ENCODE measurements around the gene TNNI2. TPM values are rescaled to one million over a fixed set of nuclear protein-coding genes. Genes with fewer than 3 reads are reported as not detected.

TNNI2 gene
- polyA plus RNA-seq, 1 donor (not counting 4 experiments of a cell fraction or from before 2014, with no cell fraction given) = 10.7 TPM

GRCh38 chr11:1889941-1890855 lies 51.4 kb downstream of the TNNI2 start:
- Histone ChIP-seq H3K27me3 (ENCODE audit: control insufficient read depth, extremely low read depth, insufficient read depth, low read length) (peaks cover 3% of the 10 kb centered on the region), H3K79me2 (ENCODE audit: control insufficient read depth, insufficient read depth, low read length) (no peaks in the 10 kb centered on the region), H3K27ac (ENCODE audit: control insufficient read depth, insufficient read depth, low read length) (no peak overlapping the region), H3K4me3 (ENCODE audit: control insufficient read depth in 2 of 3, extremely low read depth in 1 of 3, insufficient read depth in 2 of 3, low read depth in 1 of 3, low read length in 3 of 3) (no peak overlapping the region), H3K9ac (ENCODE audit: control insufficient read depth, extremely low read depth, insufficient read depth, low read length) (no peak overlapping the region), H3K9me1 (ENCODE audit: control insufficient read depth, extremely low read depth, insufficient read depth, low read length) (no peaks in the 10 kb centered on the region), H4K20me1 (ENCODE audit: control insufficient read depth, extremely low read depth, insufficient read depth, low read length) (no peaks in the 10 kb centered on the region), H3K4me2 (ENCODE audit: control insufficient read depth, extremely low read depth, insufficient read depth, low read depth, low read length) (no peak overlapping the region), H3K9me3 (ENCODE audit: control insufficient read depth, low read depth, low read length) (no peaks in the 10 kb centered on the region), H3K4me1 (ENCODE audit: control insufficient read depth, extremely low read depth, insufficient read depth, low read length) (no peaks in the 10 kb centered on the region), H3K36me3 (ENCODE audit: control insufficient read depth in 2 of 2, extremely low read depth in 1 of 2, insufficient read depth in 2 of 2, low read length in 2 of 2) (no peaks in the 10 kb centered on the region), H2AFZ (ENCODE audit: control insufficient read depth, low read length) (no peak overlapping the region)
- dilution Hi-C loops (cut with MboI; ENCODE audit: extremely low pct_ligation_motif_present, low sequenced_read_pairs) = no loop called here
- no peak for TF ChIP-seq EZH2 (IDR thresholded peaks at IDR 0.05; ENCODE audit: low read length)
- no peak for TF ChIP-seq CTCF (optimal IDR thresholded peaks at IDR 0.05 in 1 of 3, IDR thresholded peaks at IDR 0.05 in 1 of 3, conservative IDR thresholded peaks at IDR 0.05 in 1 of 3; ENCODE audit: extremely low read depth in 1 of 3, insufficient read depth in 2 of 3, low read length in 3 of 3)
- no peak for DNase-seq (ENCODE audit: low read depth, low spot score)
- FAIRE-seq = no peak

Small RNAs within 50 kb of the gene (small RNA-seq; reads per million reads assigned to genes)
- gene AC051649.1 (ENCODE audit: insufficient read length in 3 of 3, low read depth in 3 of 3, low replicate concordance in 1 of 3) (0 reads per million in 3 experiments), gene MIR4298 (ENCODE audit: insufficient read length in 3 of 3, low read depth in 3 of 3, low replicate concordance in 1 of 3) (0 reads per million in 3 experiments)

Other genes with a start within 250 kb of the TNNI2 start
- gene KRTAP5-2, start 240.7 kb upstream of the TNNI2 start, polyA plus RNA-seq = not detected in 3 replicates
- not detected in 3 replicates for gene KRTAP5-3, start 230.5 kb upstream of the TNNI2 start, polyA plus RNA-seq
- not detected in 3 replicates for gene KRTAP5-4, start 216.8 kb upstream of the TNNI2 start, polyA plus RNA-seq
- not detected in 3 replicates for gene KRTAP5-5, start 209.2 kb upstream of the TNNI2 start, polyA plus RNA-seq
- not detected in 3 replicates for gene KRTAP5-6, start 141.8 kb upstream of the TNNI2 start, polyA plus RNA-seq
- gene IFITM10, start 88.4 kb upstream of the TNNI2 start, polyA plus RNA-seq = 0.03 to 0.18 TPM (median 0.14 TPM) in 3 replicates
- gene CTSD, start 75.1 kb upstream of the TNNI2 start, polyA plus RNA-seq = 152 to 353 TPM (median 215 TPM) in 3 replicates
- gene SYT8, start 4.0 kb upstream of the TNNI2 start, polyA plus RNA-seq = 19.3 to 26.4 TPM (median 22.3 TPM) in 3 replicates
- 0.94 to 1.5 TPM (median 0.95 TPM) in 3 replicates for gene LSP1, start 14.1 kb downstream of the TNNI2 start, polyA plus RNA-seq
- not detected in 3 replicates for gene PRR33, start 52.9 kb downstream of the TNNI2 start, polyA plus RNA-seq
- 0.09 TPM in 1 of 3 replicates, not detected in the others for gene TNNT3, start 80.7 kb downstream of the TNNI2 start, polyA plus RNA-seq
- 56.4 to 84.2 TPM (median 68.2 TPM) in 3 replicates for gene MRPL23, start 108.4 kb downstream of the TNNI2 start, polyA plus RNA-seq
- gene H19, start 158.9 kb downstream of the TNNI2 start, polyA plus RNA-seq = 1.9 to 26.9 TPM (median 15.6 TPM) in 3 replicates